ENCODE data around the gene ROCK2.

The ROCK2 gene

DNA sequence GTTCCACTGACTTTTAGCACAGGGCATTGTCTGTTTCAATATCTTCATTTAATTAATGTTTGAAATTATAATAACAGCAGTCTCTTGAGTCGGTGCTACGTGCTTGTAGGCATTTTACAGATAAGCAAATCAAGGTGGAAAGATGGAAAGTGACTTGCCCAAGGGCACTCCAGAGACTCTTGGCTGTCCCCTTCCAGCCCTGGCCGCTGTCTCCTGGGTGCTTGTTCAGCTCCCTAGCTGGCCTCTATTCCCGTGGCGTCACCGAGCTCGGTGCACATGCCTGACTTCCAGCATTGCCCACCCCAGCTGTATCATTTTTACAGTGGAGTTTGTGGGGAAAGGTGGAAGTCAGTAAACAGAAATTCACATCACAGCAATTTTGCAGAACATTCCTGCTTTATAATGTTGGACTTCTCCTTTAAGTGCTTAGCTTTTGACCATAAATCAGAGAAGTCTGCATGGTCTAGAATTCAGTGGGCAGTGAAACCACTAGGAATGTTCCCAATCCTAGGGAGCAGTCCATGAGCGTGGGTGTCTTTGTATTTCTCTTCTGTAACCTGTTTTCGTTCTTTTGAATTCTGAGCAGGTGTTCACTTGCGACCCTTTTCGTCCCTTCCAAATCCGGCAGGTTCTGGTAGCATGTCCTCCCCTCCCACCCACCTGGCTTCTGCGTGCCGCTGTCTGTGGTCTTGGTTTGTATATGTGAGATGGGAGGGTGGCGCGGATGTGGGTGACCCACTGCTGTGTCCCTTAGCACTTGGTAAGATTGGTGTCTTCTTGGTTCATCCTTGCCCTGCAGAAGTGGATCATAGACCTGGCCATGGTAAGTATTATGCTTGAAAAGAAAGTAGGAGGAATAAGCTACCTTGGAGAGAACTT, 180.8 kb downstream of the ROCK2 start:
- TF ChIP-seq CTCF (conservative IDR thresholded peaks at IDR 0.05; ENCODE audit: control insufficient read depth, insufficient read depth, low read depth, low read length): no peak
- H3K4me3 ChIP-seq (ENCODE audit: control insufficient read depth, low read depth, low read length): no peak overlapping the region
- DNase-seq (ENCODE audit: low read depth): no peak

GRCh38 chr2:11161747-11162146, 182.7 kb downstream of the ROCK2 start:
- TF ChIP-seq CTCF (conservative IDR thresholded peaks at IDR 0.05; ENCODE audit: control insufficient read depth, insufficient read depth, low read depth, low read length): no peak
- no peak overlapping the region for H3K4me3 ChIP-seq (ENCODE audit: control insufficient read depth, low read depth, low read length)

DNA sequence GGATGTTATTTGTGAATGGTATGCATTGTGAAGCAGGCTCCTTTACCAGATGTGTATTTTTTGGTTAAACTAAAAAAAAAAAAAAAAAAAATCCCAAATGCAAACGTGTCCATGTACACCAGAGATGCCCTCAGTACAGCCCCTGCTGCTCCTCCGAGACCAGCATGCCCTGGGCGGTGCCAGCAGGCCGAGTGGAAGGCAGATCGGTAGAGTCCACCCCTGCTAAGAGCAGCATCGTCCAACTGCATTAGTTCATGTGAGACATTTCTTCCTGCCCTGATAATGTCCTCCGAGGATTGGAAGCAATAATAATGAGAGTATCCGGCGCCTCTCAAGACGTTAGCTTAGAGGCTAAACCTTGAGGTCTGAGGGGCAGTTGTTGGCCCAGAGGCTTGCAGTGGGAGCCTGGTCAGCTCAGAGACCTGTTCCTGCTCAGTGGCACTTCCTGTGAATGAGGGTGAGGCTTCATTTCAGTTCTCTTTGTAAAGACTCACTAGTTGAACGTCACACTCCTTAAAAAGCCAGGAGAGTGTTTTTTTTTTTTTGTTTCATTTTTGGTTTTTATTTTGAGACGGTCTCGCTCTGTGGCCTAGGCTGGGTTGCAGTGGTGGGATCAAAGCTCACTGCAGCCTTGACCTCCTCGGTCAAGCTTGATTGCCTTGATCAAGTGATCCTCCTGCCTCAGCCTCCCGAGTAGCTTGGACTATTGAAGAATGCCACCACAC, 183.5 kb downstream of the ROCK2 start:
- no peak for DNase-seq (ENCODE audit: low read depth)
- TF ChIP-seq CTCF (conservative IDR thresholded peaks at IDR 0.05; ENCODE audit: control insufficient read depth, insufficient read depth, low read depth, low read length): no peak
- H3K4me3 ChIP-seq (ENCODE audit: control insufficient read depth, low read depth, low read length): no peak overlapping the region

More at GRCh38 chr2:11161747-11162146, 182.7 kb downstream of the ROCK2 start:
- no peak for DNase-seq (ENCODE audit: low read depth)

GRCh38 chr2:11160256-11160655, 184.2 kb downstream of the ROCK2 start:
- TF ChIP-seq CTCF (conservative IDR thresholded peaks at IDR 0.05; ENCODE audit: control insufficient read depth, insufficient read depth, low read depth, low read length): no peak
- no peak overlapping the region for H3K4me3 ChIP-seq (ENCODE audit: control insufficient read depth, low read depth, low read length)
- DNase-seq (ENCODE audit: low read depth): no peak

GRCh38 chr2:11159574-11160170, 184.8 kb downstream of the ROCK2 start:
- no peak for DNase-seq (ENCODE audit: low read depth)
- no peak for TF ChIP-seq CTCF (conservative IDR thresholded peaks at IDR 0.05; ENCODE audit: control insufficient read depth, insufficient read depth, low read depth, low read length)
- no peak overlapping the region for H3K4me3 ChIP-seq (ENCODE audit: control insufficient read depth, low read depth, low read length)

DNA sequence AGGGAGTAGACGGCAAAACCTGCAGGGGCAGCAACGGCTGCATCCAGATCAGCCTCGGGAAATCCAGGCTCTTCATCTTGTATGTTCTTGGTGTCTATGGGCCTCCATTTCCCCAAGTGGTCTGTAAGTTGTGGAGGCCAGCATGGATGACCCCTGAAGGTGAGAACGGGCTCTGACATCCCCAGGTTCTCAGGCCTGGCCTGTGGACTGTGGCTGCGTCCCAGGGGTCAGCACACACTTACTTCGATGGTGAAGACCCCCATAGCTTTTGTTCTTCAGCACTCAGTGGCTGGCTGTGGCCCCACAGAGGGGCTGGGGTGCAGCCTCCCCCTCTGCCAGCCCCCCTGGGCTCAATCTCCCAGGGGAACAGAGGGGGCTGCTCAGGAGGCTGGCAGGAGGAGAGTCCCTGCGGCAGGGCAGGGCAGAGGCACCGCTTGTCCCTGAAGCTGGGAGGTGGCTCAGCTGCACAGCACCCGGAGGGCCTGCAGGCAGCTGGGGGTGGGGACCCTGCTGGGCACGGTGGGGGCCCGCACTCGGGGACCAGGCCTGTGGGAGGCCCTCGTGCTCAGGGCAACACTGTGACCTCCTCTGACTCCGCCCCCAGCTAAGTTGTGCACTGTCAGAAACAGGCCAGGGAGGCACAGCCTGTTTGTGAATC, 185.4 kb downstream of the ROCK2 start:
- no peak for DNase-seq (ENCODE audit: low read depth)
- no peak for TF ChIP-seq CTCF (conservative IDR thresholded peaks at IDR 0.05; ENCODE audit: control insufficient read depth, insufficient read depth, low read depth, low read length)
- H3K4me3 ChIP-seq (ENCODE audit: control insufficient read depth, low read depth, low read length): no peak overlapping the region
